Endothelial cell of umbilical vein (primary cell): ENCODE measurements around the gene URI1. TPM values are rescaled to one million over a fixed set of nuclear protein-coding genes. Genes with fewer than 3 reads are reported as not detected.

ENCODE experiments used
- BruUV-seq: library from RNA; stranded (reverse); fragments of 400-500 nt; replicated peaks from 2 replicates; lab custom pipeline; 2021; lab: Mats Ljungman, UMichigan
- CTCF ChIA-PET: fragments of 300-600, 350-600 bp; sonication (Branson Sonifier 250); formaldehyde crosslinking; loops from one replicate; lab custom pipeline; 2021; ENCODE audit warnings: antibody characterized with exemption, inconsistent platforms; lab: Charles Lee
- POLR2A ChIA-PET: fragments of 300-600, 350-600 bp; sonication (Branson Sonifier 250); formaldehyde crosslinking; loops from one replicate; lab custom pipeline; 2021; ENCODE audit warnings: antibody characterized with exemption, inconsistent platforms; lab: Charles Lee
- DNase-seq: peaks from one replicate; pipeline ENCODE4 v3.0.0-alpha.2; 2011; ENCODE audit warnings: low read depth, low spot score
- FAIRE-seq: peaks from 2 replicates; lab custom pipeline; 2011; peaks lifted over from hg19 to GRCh38; lab: Jason Lieb, UNC
- H2AFZ ChIP-seq: 2 replicates; pipeline ENCODE4 v1.6.0; 2012; ENCODE audit warnings: low read depth, low read length, control low read depth, inconsistent platforms
- H3K27ac ChIP-seq: 2 replicates; pipeline ENCODE4 v1.5.1; 2011; ENCODE audit warnings: low read depth, mild to moderate bottlenecking, control low read depth, low read length, moderate library complexity; ENCODE audit not compliant: insufficient read depth
- H3K27me3 ChIP-seq, 2 experiments: 2 replicates each; pipeline versions ENCODE4 v1.6.0 to v1.6.1; 2011; ENCODE audit warnings: low read length in 2 of 2, mixed read lengths in 1 of 2; ENCODE audit not compliant: control insufficient read depth in 2 of 2, insufficient read depth in 2 of 2
- H3K36me3 ChIP-seq, 2 experiments: 2 replicates in 1 of 2; 3 replicates in 1 of 2; pipeline ENCODE4 v1.5.1; 2011; ENCODE audit warnings: low read length in 2 of 2, mild to moderate bottlenecking in 1 of 2, moderate library complexity in 1 of 2; ENCODE audit not compliant: control insufficient read depth in 2 of 2, insufficient read depth in 2 of 2; ENCODE audit errors: extremely low read depth in 1 of 2
- H3K4me1 ChIP-seq: 3 replicates; pipeline ENCODE4 v1.5.1; 2011; ENCODE audit warnings: mild to moderate bottlenecking, low read length; ENCODE audit not compliant: control insufficient read depth, insufficient read depth; ENCODE audit errors: extremely low read depth
- H3K4me2 ChIP-seq: 2 replicates; pipeline ENCODE4 v1.6.1; 2011; ENCODE audit warnings: low read length, control low read depth, mixed read lengths; ENCODE audit not compliant: insufficient read depth
- H3K4me3 ChIP-seq, 3 experiments: fragments of 200-600 bp in 1 of 3; sonication (generic), shearing (Covaris generic) in 1 of 3; replicated peaks in 1 of 3; 2 replicates each; pipeline ENCODE4 v1.5.1; 2011 to 2016; ENCODE audit warnings: control low read depth in 3 of 3, low read length in 3 of 3, mild to moderate bottlenecking in 2 of 3, inconsistent platforms in 1 of 3, low read depth in 1 of 3, moderate library complexity in 1 of 3; ENCODE audit not compliant: insufficient read depth in 1 of 3
- H3K79me2 ChIP-seq: 2 replicates; pipeline ENCODE4 v1.6.0; 2012; ENCODE audit warnings: low read length, inconsistent platforms; ENCODE audit not compliant: control insufficient read depth, insufficient read depth
- H3K9ac ChIP-seq: replicated peaks from 2 replicates; pipeline ENCODE3; 2011; ENCODE audit warnings: low read length, control low read depth; ENCODE audit not compliant: insufficient read depth; ENCODE audit errors: extremely low read depth
- H3K9me1 ChIP-seq: replicated peaks from 3 replicates; pipeline ENCODE4 v1.6.0; 2011; ENCODE audit warnings: mild to moderate bottlenecking, low read length; ENCODE audit not compliant: control insufficient read depth, insufficient read depth; ENCODE audit errors: extremely low read depth
- H3K9me3 ChIP-seq: replicated peaks from 2 replicates; pipeline ENCODE4 v1.5.1; 2012; ENCODE audit warnings: low read length, inconsistent platforms; ENCODE audit not compliant: control insufficient read depth, insufficient read depth
- H4K20me1 ChIP-seq: replicated peaks from 2 replicates; pipeline ENCODE3; 2011; ENCODE audit warnings: mild to moderate bottlenecking, low read length; ENCODE audit not compliant: control insufficient read depth, insufficient read depth; ENCODE audit errors: extremely low read depth
- EZH2 ChIP-seq: IDR thresholded peaks from 2 replicates; pipeline ENCODE4 v1.6.1; 2012; ENCODE audit warnings: borderline replicate concordance, low read depth, mild to moderate bottlenecking, moderate library complexity, low read length, inconsistent platforms; ENCODE audit not compliant: severe bottlenecking
- FOS ChIP-seq: IDR thresholded peaks from 2 replicates; pipeline ENCODE4 v1.6.1; 2011; ENCODE audit warnings: mild to moderate bottlenecking, low read length, moderate library complexity, borderline replicate concordance; ENCODE audit not compliant: insufficient read depth
- GATA2 ChIP-seq: IDR thresholded peaks from 2 replicates; pipeline ENCODE4 v1.7.0; 2011; ENCODE audit warnings: low read depth, mild to moderate bottlenecking, moderate library complexity, mixed read lengths, low read length; ENCODE audit not compliant: insufficient read length, insufficient read depth
- JUN ChIP-seq: IDR thresholded peaks from 2 replicates; pipeline ENCODE4 v1.6.1; 2011; ENCODE audit warnings: borderline replicate concordance, low read depth; ENCODE audit not compliant: insufficient read length, insufficient read depth
- MYC ChIP-seq: IDR thresholded peaks from one replicate; pipeline ENCODE4 v1.6.1; 2011; ENCODE audit warnings: mild to moderate bottlenecking, low read depth, low read length
- POLR2A ChIP-seq: IDR thresholded peaks from 2 replicates; pipeline ENCODE4 v1.6.1; 2012; ENCODE audit warnings: low read depth, mild to moderate bottlenecking, control low read depth, low read length
- POLR2AphosphoS5 ChIP-seq: IDR thresholded peaks from 2 replicates; pipeline ENCODE4 v1.6.1; 2012; ENCODE audit warnings: low read depth, mild to moderate bottlenecking, control low read depth, low read length, moderate library complexity; ENCODE audit not compliant: insufficient read depth
- dilution Hi-C: fragments of 300-500 bp; cut with MboI; formaldehyde crosslinking; loops from one replicate; pipeline ENCODE4 v1.15.0; 2019; ENCODE audit warnings: low sequenced_read_pairs; ENCODE audit not compliant: extremely low pct_ligation_motif_present
- intact Hi-C: fragments of 100-400 bp; cut with micrococcal nuclease; formaldehyde crosslinking; loops from one replicate; pipeline ENCODE4 v1.10.0; 2022
- polyA plus RNA-seq, 4 experiments: library from polyadenylated mRNA; depleted of rRNA in 3 of 4; stranded (reverse) in 3 of 4; unstranded in 1 of 4; fragments of >200 nt; gene quantifications; 2 replicates each; pipeline versions ENCODE4 v1.2.1 to v1.2.3, GENCODE V29; 2011 to 2012; ENCODE audit warnings: missing spikeins in 1 of 4
- total RNA-seq: library from RNA; stranded (reverse); gene quantifications from 2 replicates; pipeline ENCODE4 v1.2.3, GENCODE V29; 2021
- TF ChIP-seq, protein P1 (sequence below): IDR thresholded peaks from 2 replicates; pipeline ENCODE4 v1.6.1; 2011; ENCODE audit not compliant: insufficient read depth, insufficient read length
- TF ChIP-seq, protein P2 (sequence below), 2 donors: IDR thresholded peaks; 1 replicate in 1 of 2; 2 replicates in 1 of 2; pipeline ENCODE4 v1.5.1; 2011; ENCODE audit warnings: low read length in 2 of 2, mild to moderate bottlenecking in 2 of 2, moderate library complexity in 2 of 2, control low read depth in 1 of 2, inconsistent platforms in 1 of 2, low read depth in 1 of 2; ENCODE audit not compliant: insufficient read depth in 1 of 2; ENCODE audit errors: extremely low read depth in 1 of 2

Gene URI1
- total and polyA plus RNA-seq, 2 donors (not counting 3 experiments of a cell fraction or from before 2014, with no cell fraction given): 12.8 to 28.9 TPM

DNA sequence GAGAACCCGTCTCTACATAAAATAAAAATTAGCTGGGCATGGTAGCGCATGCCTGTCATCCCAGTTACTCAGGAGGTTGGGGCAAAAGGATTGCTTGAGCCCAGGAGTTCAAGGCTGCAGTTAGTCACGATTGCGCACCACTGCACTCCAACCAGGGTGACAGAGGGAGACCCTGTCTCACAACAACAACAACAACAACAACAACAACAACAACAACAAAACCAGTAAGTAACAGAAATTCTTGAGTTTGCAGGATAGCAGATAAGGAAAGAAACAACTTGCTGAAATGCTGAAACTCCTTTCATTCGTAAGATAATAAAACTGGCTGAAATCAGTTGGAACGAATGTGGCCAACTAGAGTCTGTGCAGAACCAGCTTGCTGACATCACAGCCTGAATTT, 23.1 kb upstream of the URI1 start:
- H3K9ac ChIP-seq: no peak overlapping the region
- dilution Hi-C loops: no loop called here
- TF ChIP-seq EZH2 (no peak), POLR2A (no peak), POLR2AphosphoS5 (no peak), GATA2 (no peak), JUN (no peak), FOS (no peak), MYC (no peak)
- TF ChIP-seq, protein P1, sequence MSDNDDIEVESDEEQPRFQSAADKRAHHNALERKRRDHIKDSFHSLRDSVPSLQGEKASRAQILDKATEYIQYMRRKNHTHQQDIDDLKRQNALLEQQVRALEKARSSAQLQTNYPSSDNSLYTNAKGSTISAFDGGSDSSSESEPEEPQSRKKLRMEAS: no peak
- TF ChIP-seq, protein P2, sequence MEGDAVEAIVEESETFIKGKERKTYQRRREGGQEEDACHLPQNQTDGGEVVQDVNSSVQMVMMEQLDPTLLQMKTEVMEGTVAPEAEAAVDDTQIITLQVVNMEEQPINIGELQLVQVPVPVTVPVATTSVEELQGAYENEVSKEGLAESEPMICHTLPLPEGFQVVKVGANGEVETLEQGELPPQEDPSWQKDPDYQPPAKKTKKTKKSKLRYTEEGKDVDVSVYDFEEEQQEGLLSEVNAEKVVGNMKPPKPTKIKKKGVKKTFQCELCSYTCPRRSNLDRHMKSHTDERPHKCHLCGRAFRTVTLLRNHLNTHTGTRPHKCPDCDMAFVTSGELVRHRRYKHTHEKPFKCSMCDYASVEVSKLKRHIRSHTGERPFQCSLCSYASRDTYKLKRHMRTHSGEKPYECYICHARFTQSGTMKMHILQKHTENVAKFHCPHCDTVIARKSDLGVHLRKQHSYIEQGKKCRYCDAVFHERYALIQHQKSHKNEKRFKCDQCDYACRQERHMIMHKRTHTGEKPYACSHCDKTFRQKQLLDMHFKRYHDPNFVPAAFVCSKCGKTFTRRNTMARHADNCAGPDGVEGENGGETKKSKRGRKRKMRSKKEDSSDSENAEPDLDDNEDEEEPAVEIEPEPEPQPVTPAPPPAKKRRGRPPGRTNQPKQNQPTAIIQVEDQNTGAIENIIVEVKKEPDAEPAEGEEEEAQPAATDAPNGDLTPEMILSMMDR (IDR thresholded peaks at IDR 0.05; ENCODE audit: extremely low read depth in 1 of 2, insufficient read depth in 1 of 2, low read depth in 1 of 2, low read length in 2 of 2): no peak
- DNase-seq (no peak), FAIRE-seq (no peak)
- no peaks in the 10 kb centered on the region for H4K20me1 ChIP-seq
- H3K9me3 ChIP-seq: no peaks in the 10 kb centered on the region
- H3K27me3 ChIP-seq: no peaks in the 10 kb centered on the region
- H3K27ac ChIP-seq: no peak overlapping the region
- CTCF ChIA-PET: no interaction called here
- H3K4me3 ChIP-seq: no peak overlapping the region
- no peaks in the 10 kb centered on the region for H3K79me2 ChIP-seq
- no TSS peak for BruUV-seq
- H3K9me1 ChIP-seq: no peaks in the 10 kb centered on the region
- no peaks in the 10 kb centered on the region for H3K36me3 ChIP-seq
- H3K4me2 ChIP-seq: no peak overlapping the region
- no peak overlapping the region for H2AFZ ChIP-seq
- POLR2A ChIA-PET: no interaction called here
- intact Hi-C loops: no loop called here
- no peaks in the 10 kb centered on the region for H3K4me1 ChIP-seq
